GM12875 (cell line): Measurements from ENCODE around the gene PGGT1B.

ENCODE experiments used
- H3K4me3 ChIP-seq: one replicate; pipeline ENCODE4 v1.5.1; 2011; ENCODE audit warnings: low read depth, low read length, control low read depth
- CTCF ChIP-seq: IDR thresholded peaks from 2 replicates; pipeline ENCODE4 v1.5.1; 2011; ENCODE audit warnings: low read depth, mild to moderate bottlenecking, control low read depth, inconsistent platforms, low read length, moderate library complexity, borderline replicate concordance; ENCODE audit not compliant: insufficient read depth

PGGT1B gene

GRCh38 chr5:115237066-115237465 is 25.6 kb downstream of the PGGT1B start:
- H3K4me3 ChIP-seq: no peak overlapping the region
- TF ChIP-seq CTCF: no peak

- TF ChIP-seq CTCF: no peak
Measured at GRCh38 chr5:115236599-115236998, 26.1 kb downstream of the PGGT1B start.

GRCh38 chr5:115231598-115231997 is 31.1 kb downstream of the PGGT1B start:
- H3K4me3 ChIP-seq: no peak overlapping the region
- no peak for TF ChIP-seq CTCF

More at GRCh38 chr5:115236599-115236998, 26.1 kb downstream of the PGGT1B start:
- H3K4me3 ChIP-seq: no peak overlapping the region

- TF ChIP-seq CTCF: no peak
- H3K4me3 ChIP-seq: no peak overlapping the region
Measured at GRCh38 chr5:115229606-115230005, 33.1 kb downstream of the PGGT1B start.

- TF ChIP-seq CTCF: no peak
- no peak overlapping the region for H3K4me3 ChIP-seq
Measured at GRCh38 chr5:115227281-115227680, 35.4 kb downstream of the PGGT1B start.

- no peak overlapping the region for H3K4me3 ChIP-seq
- no peak for TF ChIP-seq CTCF
Measured at GRCh38 chr5:115214541-115214940, 48.1 kb downstream of the PGGT1B start.

- TF ChIP-seq CTCF: no peak
- H3K4me3 ChIP-seq: no peak overlapping the region
Measured at GRCh38 chr5:115209279-115209678, 53.4 kb downstream of the PGGT1B start.
